ENCODE data around the gene GCLC.
A peak's percentile ranks its signal among the peaks of the same experiment; 100 is the strongest.
"Not testable (repeated sequence)": the region's sequence is repeated elsewhere in the genome, so short reads cannot be mapped to it uniquely, and the experiment has no call there.

GCLC gene

GRCh38 chr6:53495506-53496499 lies 49.1 kb downstream of the GCLC start:
- DNase-seq (ENCODE audit: low read depth in 2 of 2, low spot score in 1 of 2), result no peak

- no peak for DNase-seq (ENCODE audit: low read depth in 2 of 2, low spot score in 1 of 2)
Observed at GRCh38 chr6:53494076-53494475, 50.8 kb downstream of the GCLC start.

GRCh38 chr6:53493635-53494025 lies 51.3 kb downstream of the GCLC start:
- DNase-seq (ENCODE audit: low read depth in 2 of 2, low spot score in 1 of 2), result no peak

- DNase-seq (ENCODE audit: low read depth in 2 of 2, low spot score in 1 of 2), result no peak
Observed at GRCh38 chr6:53492860-53493634, 51.9 kb downstream of the GCLC start.

GRCh38 chr6:53487080-53487479 lies 57.8 kb downstream of the GCLC start:
- DNase-seq (ENCODE audit: low read depth in 2 of 2, low spot score in 1 of 2), result no peak

GRCh38 chr6:53486679-53487078 lies 58.2 kb downstream of the GCLC start:
- DNase-seq (ENCODE audit: low read depth in 2 of 2, low spot score in 1 of 2), result no peak

GRCh38 chr6:53484476-53485280 lies 60.2 kb downstream of the GCLC start:
- peak; percentile 35 to 47 for DNase-seq (ENCODE audit: low read depth in 2 of 2, low spot score in 1 of 2)

- no peak for DNase-seq (ENCODE audit: low read depth in 2 of 2, low spot score in 1 of 2)
Observed at GRCh38 chr6:53483423-53484353, 61.2 kb downstream of the GCLC start.

GRCh38 chr6:53481323-53481722 lies 63.6 kb downstream of the GCLC start:
- no peak for DNase-seq (ENCODE audit: low read depth in 2 of 2, low spot score in 1 of 2)

GRCh38 chr6:53480774-53481173 lies 64.1 kb downstream of the GCLC start:
- DNase-seq (ENCODE audit: low read depth in 2 of 2, low spot score in 1 of 2), result not testable (repeated sequence)

GRCh38 chr6:53479871-53480270 lies 65.0 kb downstream of the GCLC start:
- DNase-seq (ENCODE audit: low read depth in 2 of 2, low spot score in 1 of 2), result no peak

GRCh38 chr6:53476964-53477363 lies 67.9 kb downstream of the GCLC start:
- no peak for DNase-seq (ENCODE audit: low read depth in 2 of 2, low spot score in 1 of 2)

GRCh38 chr6:53474010-53474409 lies 70.9 kb downstream of the GCLC start:
- DNase-seq (ENCODE audit: low read depth in 2 of 2, low spot score in 1 of 2), result no peak

GRCh38 chr6:53469163-53469562 lies 75.7 kb downstream of the GCLC start:
- no peak for DNase-seq (ENCODE audit: low read depth in 2 of 2, low spot score in 1 of 2)

- no peak for DNase-seq (ENCODE audit: low read depth in 2 of 2, low spot score in 1 of 2)
Observed at GRCh38 chr6:53466257-53466656, 78.6 kb downstream of the GCLC start.

- no peak for DNase-seq (ENCODE audit: low read depth in 2 of 2, low spot score in 1 of 2)
Observed at GRCh38 chr6:53465732-53466131, 79.2 kb downstream of the GCLC start.

GRCh38 chr6:53464927-53465460 lies 79.9 kb downstream of the GCLC start:
- no peak for DNase-seq (ENCODE audit: low read depth in 2 of 2, low spot score in 1 of 2)

- no peak for DNase-seq (ENCODE audit: low read depth in 2 of 2, low spot score in 1 of 2)
Observed at GRCh38 chr6:53464483-53464882, 80.4 kb downstream of the GCLC start.

GRCh38 chr6:53461696-53462095 lies 83.2 kb downstream of the GCLC start:
- DNase-seq (ENCODE audit: low read depth in 2 of 2, low spot score in 1 of 2), result no peak

All from stimulated activated CD8-positive, alpha-beta memory T cell treated with anti-CD3 and anti-CD28 coated beads, Interleukin-4, amount 100 ng/mL, for 1 hour (primary cell).